Upper lobe of left lung (tissue), 6 donors: ENCODE results near the gene HES4. TPM values are rescaled to one million over a fixed set of nuclear protein-coding genes. Genes with fewer than 3 reads are reported as not detected.

Experiments
- ATAC-seq, 2 donors: fragments of 200-7000 bp; cut with Tn5 transposase; one replicate each; pipeline ENCODE4 v1.9.1; 2022; ENCODE audit warnings: mild to moderate bottlenecking in 2 of 2, moderate library complexity in 2 of 2; ENCODE audit not compliant: low FRiP score in 2 of 2
- DNase-seq, 2 donors: peaks; one replicate each; pipeline ENCODE4 v3.0.0-alpha.2; 2019 to 2020
- H3K27ac ChIP-seq, 4 donors: fragments of 200-600 bp; sonication (generic); one replicate each; pipeline ENCODE4 v1.5.1; 2016 to 2019
- H3K27me3 ChIP-seq, 4 donors: fragments of 200-600 bp; sonication (generic); one replicate each; pipeline ENCODE4 v1.5.1; 2017 to 2019
- H3K36me3 ChIP-seq, 4 donors: fragments of 200-600 bp; sonication (generic); one replicate each; pipeline ENCODE4 v1.5.1; 2016 to 2019
- H3K4me1 ChIP-seq, 4 donors: fragments of 200-600 bp; sonication (generic); one replicate each; pipeline ENCODE4 v1.5.1; 2018 to 2019
- H3K4me3 ChIP-seq, 4 donors: fragments of 200-600 bp; sonication (generic); one replicate each; pipeline ENCODE4 v1.5.1; 2017 to 2019; ENCODE audit warnings: mild to moderate bottlenecking in 2 of 4, moderate library complexity in 1 of 4
- H3K9me3 ChIP-seq, 4 donors: fragments of 200-600 bp; sonication (generic); one replicate each; pipeline ENCODE4 v1.5.1; 2018 to 2019
- EP300 ChIP-seq, 4 donors: sonication (generic); formaldehyde crosslinking; IDR thresholded peaks; one replicate each; pipeline ENCODE4 v1.5.1; 2017; ENCODE audit warnings: antibody characterized with exemption in 4 of 4, control low read depth in 2 of 4
- POLR2A ChIP-seq, 4 donors: fragments of 450-650 bp; IDR thresholded peaks; one replicate each; pipeline ENCODE4 v1.5.1; 2016 to 2017; ENCODE audit warnings: antibody characterized with exemption in 4 of 4, mild to moderate bottlenecking in 2 of 4
- POLR2AphosphoS5 ChIP-seq, 2 donors: sonication (generic); formaldehyde crosslinking; IDR thresholded peaks; one replicate each; pipeline ENCODE4 v1.5.1; 2017; ENCODE audit warnings: antibody characterized with exemption in 2 of 2
- whole genome bisulfite sequencing, 2 donors: methylation state at CpG; one replicate each; pipeline ENCODE4 v1.1.5; 2017 to 2018; 5-methylcytosine and 5-hydroxymethylcytosine counted together
- total RNA-seq, 6 donors: library from RNA; depleted of rRNA in 4 of 6; stranded (reverse); fragments of >200 nt in 4 of 6; gene quantifications; one replicate each; pipeline versions ENCODE4 v1.1.0 to v1.2.1, GENCODE V29; 2016 to 2021
- TF ChIP-seq, protein P1 (sequence below), 6 experiments: fragments of 450-650 bp in 4 of 6; fragments of 200-600 bp in 2 of 6; sonication (generic) in 2 of 6; IDR thresholded peaks; one replicate each; pipeline ENCODE4 v1.5.1; 2016 to 2019; ENCODE audit warnings: antibody characterized with exemption in 6 of 6
- donor health status: DM: no; HTN: no; CAD: no; lungs with moderate emphysema.
- donor health status: DM: no; HTN: yes; CAD: no; lungs with severe emphysema.

The HES4 gene
- total RNA-seq, 6 donors from 2014 or later: 26.5 to 55.0 (median 35.0) TPM

DNA sequence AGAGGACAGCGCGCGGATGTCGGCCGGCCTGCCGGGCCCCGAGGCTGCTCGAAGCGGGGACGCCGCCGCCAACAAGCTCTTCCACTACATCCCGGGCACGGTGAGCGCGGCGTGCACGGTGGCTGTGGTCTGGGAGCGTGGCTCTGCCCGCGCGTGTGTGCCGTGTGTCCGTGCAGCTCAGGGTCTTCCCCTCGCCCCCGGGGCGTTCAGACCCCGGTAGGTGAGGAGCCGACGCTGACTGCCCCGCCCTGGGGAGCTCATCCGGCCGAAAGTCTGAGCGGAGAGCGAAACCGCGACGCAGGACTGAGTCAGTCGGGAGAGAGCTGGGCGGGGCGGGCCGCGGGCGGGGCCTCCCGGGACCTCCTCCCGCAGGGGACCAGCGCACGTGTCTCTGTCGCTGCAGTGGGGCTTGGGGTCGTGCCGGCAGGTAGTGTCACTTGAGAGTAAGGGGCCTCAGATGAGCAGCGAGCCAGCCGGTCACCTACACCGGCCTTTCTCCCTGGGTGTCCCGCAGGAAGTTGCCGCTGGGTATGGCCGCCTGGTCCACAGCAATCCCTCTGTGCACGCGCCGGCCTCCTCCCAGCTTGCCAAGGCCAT is 33.1 kb downstream of the HES4 start:
- Histone ChIP-seq H3K9me3 (no peaks in the 10 kb centered on the region), H3K4me1 (peaks cover 12 to 20% (median 16%) of the 10 kb centered on the region in 4 donors), H3K36me3 (peaks cover 0 to 14% (median 7%) of the 10 kb centered on the region in 4 donors), H3K27me3 (peaks cover 0 to 19% (median 9%) of the 10 kb centered on the region in 4 donors), H3K27ac (peak overlapping the region; percentile 73 to 89 (median 81)), H3K4me3 (peak overlapping the region; percentile 50 to 80 (median 72))
- TF ChIP-seq EP300 (IDR thresholded peaks at IDR 0.05): no peak
- TF ChIP-seq POLR2A (IDR thresholded peaks at IDR 0.05): peak in 1 of 4 donors; percentile 63
- peak; percentile 45 to 52 for TF ChIP-seq POLR2AphosphoS5 (IDR thresholded peaks at IDR 0.05)
- DNase-seq (peak; percentile 83 to 95), ATAC-seq (peak; percentile 61 to 86)
- WGBS, 2 donors: 1% methylated on average over 38 of the region's 60 CpGs; no CpG with 5 or more reads in 1 of the 2 donors

DNA sequence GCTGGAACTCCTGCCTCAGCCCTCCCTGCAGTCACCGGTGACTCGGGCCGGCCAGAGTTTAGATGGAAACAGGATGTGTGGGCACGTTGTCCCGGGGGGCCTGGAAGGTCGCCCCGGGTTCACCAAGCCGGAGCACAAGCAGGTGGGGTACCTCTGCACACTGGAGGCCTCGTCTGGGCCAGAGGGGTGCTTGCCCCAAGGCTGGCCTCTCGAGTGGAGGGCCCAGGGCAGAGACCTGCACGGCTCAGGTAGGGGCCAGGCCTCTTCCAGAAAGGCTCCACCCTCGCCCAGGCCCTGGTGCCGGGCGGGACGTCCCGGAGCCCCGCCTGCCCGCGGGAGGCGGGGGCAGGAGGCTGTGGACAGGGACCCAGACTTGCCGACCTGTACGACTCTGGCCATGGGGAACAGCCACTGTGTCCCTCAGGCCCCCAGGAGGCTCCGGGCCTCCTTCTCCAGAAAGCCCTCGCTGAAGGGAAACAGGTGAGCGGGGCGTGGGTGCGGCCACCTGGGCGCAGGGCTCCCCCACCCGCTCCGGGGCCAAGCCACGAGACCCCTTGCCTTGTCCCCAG is 33.7 kb downstream of the HES4 start, which contains the start of gene PLEKHN1:
Gene PLEKHN1, plus strand, starts transcription at position 348 of the 569 bp plus-strand sequence. Its CDS starts 50 bp downstream, at position 398.
- Histone ChIP-seq H3K4me3 (peak within 1 kb of the TSS; percentile 50 to 80 (median 72)), H3K27me3 (peaks cover 0 to 13% (median 6%) of the 10 kb centered on the region in 4 donors), H3K36me3 (peaks cover 0 to 14% (median 7%) of the 10 kb centered on the region in 4 donors), H3K4me1 (peaks cover 15 to 26% (median 22%) of the 10 kb centered on the region in 4 donors), H3K9me3 (no peaks in the 10 kb centered on the region), H3K27ac (peak within 1 kb of the TSS; percentile 73 to 89 (median 81))
- ATAC-seq: peak; percentile 46 to 67
- TF ChIP-seq POLR2A (IDR thresholded peaks at IDR 0.05): no peak
- TF ChIP-seq POLR2AphosphoS5 (IDR thresholded peaks at IDR 0.05): no peak
- TF ChIP-seq, protein P1, sequence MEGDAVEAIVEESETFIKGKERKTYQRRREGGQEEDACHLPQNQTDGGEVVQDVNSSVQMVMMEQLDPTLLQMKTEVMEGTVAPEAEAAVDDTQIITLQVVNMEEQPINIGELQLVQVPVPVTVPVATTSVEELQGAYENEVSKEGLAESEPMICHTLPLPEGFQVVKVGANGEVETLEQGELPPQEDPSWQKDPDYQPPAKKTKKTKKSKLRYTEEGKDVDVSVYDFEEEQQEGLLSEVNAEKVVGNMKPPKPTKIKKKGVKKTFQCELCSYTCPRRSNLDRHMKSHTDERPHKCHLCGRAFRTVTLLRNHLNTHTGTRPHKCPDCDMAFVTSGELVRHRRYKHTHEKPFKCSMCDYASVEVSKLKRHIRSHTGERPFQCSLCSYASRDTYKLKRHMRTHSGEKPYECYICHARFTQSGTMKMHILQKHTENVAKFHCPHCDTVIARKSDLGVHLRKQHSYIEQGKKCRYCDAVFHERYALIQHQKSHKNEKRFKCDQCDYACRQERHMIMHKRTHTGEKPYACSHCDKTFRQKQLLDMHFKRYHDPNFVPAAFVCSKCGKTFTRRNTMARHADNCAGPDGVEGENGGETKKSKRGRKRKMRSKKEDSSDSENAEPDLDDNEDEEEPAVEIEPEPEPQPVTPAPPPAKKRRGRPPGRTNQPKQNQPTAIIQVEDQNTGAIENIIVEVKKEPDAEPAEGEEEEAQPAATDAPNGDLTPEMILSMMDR (IDR thresholded peaks at IDR 0.05): no peak
- TF ChIP-seq EP300 (IDR thresholded peaks at IDR 0.05): no peak
- DNase-seq: peak; percentile 62 to 89
- whole genome bisulfite sequencing, 2 donors: 1% methylated on average over 16 of the region's 31 CpGs; no CpG with 5 or more reads in 1 of the 2 donors

- H3K27me3 ChIP-seq: peaks cover 0 to 7% (median 3%) of the 10 kb centered on the region in 4 donors
- H3K36me3 ChIP-seq: peaks cover 0 to 14% (median 7%) of the 10 kb centered on the region in 4 donors
- H3K9me3 ChIP-seq: no peaks in the 10 kb centered on the region
- H3K4me3 ChIP-seq: peak overlapping the region in 3 of 4 donors; percentile 50 to 73 (median 72)
- ATAC-seq (no peak), DNase-seq (peak in 1 of 2 donors; percentile 67)
- WGBS, 2 donors: 83 to 84% methylated on average over 2 to 19 of the region's 26 CpGs
- TF ChIP-seq POLR2A (IDR thresholded peaks at IDR 0.05) (no peak), POLR2AphosphoS5 (IDR thresholded peaks at IDR 0.05) (no peak), EP300 (IDR thresholded peaks at IDR 0.05) (no peak)
- TF ChIP-seq, protein P1 (IDR thresholded peaks at IDR 0.05): no peak
- peak overlapping the region in 2 of 4 donors; percentile 80 to 89 for H3K27ac ChIP-seq
- H3K4me1 ChIP-seq: peaks cover 19 to 30% (median 23%) of the 10 kb centered on the region in 4 donors
Measured at GRCh38 chr1:965526-966134, 34.3 kb downstream of the HES4 start.

GRCh38 chr1:964691-965525 is 35.0 kb downstream of the HES4 start:
- no peaks in the 10 kb centered on the region for H3K9me3 ChIP-seq
- TF ChIP-seq, protein P1 (IDR thresholded peaks at IDR 0.05): no peak
- TF ChIP-seq POLR2A (IDR thresholded peaks at IDR 0.05) (no peak), POLR2AphosphoS5 (IDR thresholded peaks at IDR 0.05) (no peak), EP300 (IDR thresholded peaks at IDR 0.05) (no peak)
- 95 to 96% methylated on average over 21 to 41 of the region's 51 CpGs for WGBS, 2 donors
- H3K4me1 ChIP-seq: peaks cover 22 to 35% (median 27%) of the 10 kb centered on the region in 4 donors
- no peak for ATAC-seq
- DNase-seq: peak in 1 of 2 donors; percentile 64
- H3K27ac ChIP-seq: no peak overlapping the region
- H3K27me3 ChIP-seq: no peaks in the 10 kb centered on the region
- H3K36me3 ChIP-seq: peaks cover 0 to 14% (median 7%) of the 10 kb centered on the region in 4 donors
- H3K4me3 ChIP-seq: no peak overlapping the region
